GM18508 (cell line): ENCODE data around the gene RYR1.
"Not testable (repeated sequence)": the region's sequence is repeated elsewhere in the genome, so short reads cannot be mapped to it uniquely, and the experiment has no call there.

ENCODE experiments used
- ATAC-seq: cut with Tn5 transposase; IDR thresholded peaks from one replicate; pipeline ENCODE4 v1.9.1; 2021; ENCODE audit warnings: moderate number of reproducible peaks; ENCODE audit not compliant: insufficient read depth, unreplicated experiment

RYR1 gene

GRCh38 chr19:38583985-38584305 lies 150.5 kb downstream of the RYR1 start:
- no peak for ATAC-seq

DNA sequence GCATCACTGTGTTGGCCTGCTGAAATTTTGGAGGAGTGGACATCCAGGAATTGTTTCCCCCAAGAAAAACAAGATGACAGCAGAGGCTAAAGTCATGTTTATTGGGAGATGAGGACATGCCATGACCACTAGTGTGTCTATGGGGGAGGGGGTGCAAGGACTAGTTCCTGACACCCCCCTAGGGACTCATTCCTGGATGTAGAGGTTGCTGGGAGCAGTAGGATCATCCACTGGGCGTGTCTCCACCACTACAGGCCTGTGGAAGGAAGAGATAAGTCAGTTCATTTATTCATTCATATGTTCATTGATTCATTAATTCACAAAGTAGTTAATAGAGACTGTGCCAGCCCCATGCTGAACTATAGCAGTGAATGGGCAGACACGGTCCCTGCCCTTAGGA lies 154.1 kb downstream of the RYR1 start:
- ATAC-seq = no peak

GRCh38 chr19:38588041-38588440 lies 154.6 kb downstream of the RYR1 start:
- no peak for ATAC-seq

GRCh38 chr19:38592940-38593339 lies 159.4 kb downstream of the RYR1 start:
- ATAC-seq = no peak

- no peak for ATAC-seq
These were observed 162.8 kb downstream of the RYR1 start for GRCh38 chr19:38596057-38596981.

GRCh38 chr19:38597075-38597474 lies 163.6 kb downstream of the RYR1 start:
- no peak for ATAC-seq

DNA sequence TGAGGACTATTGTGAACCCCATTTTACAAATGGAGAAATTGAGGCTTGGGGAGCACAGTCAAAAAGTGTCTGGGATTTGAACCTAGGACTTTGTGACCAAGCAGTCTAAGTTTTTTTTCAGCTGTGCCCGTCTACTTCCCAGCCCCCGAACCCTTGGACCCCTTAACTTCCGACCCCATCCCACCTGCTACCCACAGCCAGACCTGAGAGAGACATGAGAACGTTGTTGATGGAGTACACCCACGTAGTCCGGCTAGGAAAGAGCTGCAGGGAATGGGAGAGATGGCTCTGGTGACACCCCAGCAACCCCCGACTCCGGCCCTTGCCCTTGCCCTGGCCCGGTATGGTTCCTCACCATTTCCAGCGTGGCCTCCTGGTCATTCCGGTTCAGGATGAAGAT lies 166.2 kb downstream of the RYR1 start:
- no peak for ATAC-seq

- ATAC-seq = not testable (repeated sequence)
These were observed 169.4 kb downstream of the RYR1 start for GRCh38 chr19:38602856-38603255.

GRCh38 chr19:38606131-38606530 lies 172.6 kb downstream of the RYR1 start:
- no peak for ATAC-seq

- no peak for ATAC-seq
These were observed 180.8 kb downstream of the RYR1 start for GRCh38 chr19:38614289-38614688.

GRCh38 chr19:38615007-38615581 lies 181.6 kb downstream of the RYR1 start:
- ATAC-seq = no peak

- ATAC-seq = no peak
These were observed 182.8 kb downstream of the RYR1 start for GRCh38 chr19:38616265-38616664.

DNA sequence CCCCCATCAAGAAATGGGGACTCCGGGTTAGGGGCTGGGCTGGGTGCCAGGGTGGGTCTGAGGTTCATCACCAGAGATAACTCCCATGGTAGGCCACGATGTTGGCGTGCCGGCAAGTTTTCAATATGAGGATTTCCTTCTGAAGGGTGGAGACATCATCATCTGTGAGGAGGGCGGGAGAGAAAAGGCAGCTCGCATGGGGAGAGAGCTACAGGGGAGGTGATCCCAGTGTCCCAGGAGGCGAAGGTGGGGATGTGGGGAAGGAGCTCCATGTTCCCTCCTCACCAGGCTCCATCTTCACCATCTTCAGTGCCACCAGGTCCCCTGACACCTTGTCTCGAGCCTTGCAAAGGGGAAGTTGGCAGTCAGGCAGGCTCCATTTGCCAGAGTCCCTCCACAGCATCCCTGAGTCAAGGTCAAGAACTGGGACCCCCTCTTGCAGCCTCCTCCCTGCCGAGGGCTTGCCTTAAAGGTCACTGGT lies 183.8 kb downstream of the RYR1 start:
- ATAC-seq = no peak

- ATAC-seq = no peak
These were observed 184.5 kb downstream of the RYR1 start, which contains the start of gene MAP4K1 for GRCh38 chr19:38617764-38618589. Gene MAP4K1, minus strand, starts transcription at chr19:38617953. Its CDS starts 58 bp downstream, at chr19:38617895.

GRCh38 chr19:38618590-38619360 lies 185.3 kb downstream of the RYR1 start, which contains the start of gene EIF3K:
Gene EIF3K, plus strand, starts transcription at chr19:38619188. Its CDS starts 81 bp downstream, at chr19:38619269.
- peak; percentile 30 for ATAC-seq

GRCh38 chr19:38619361-38620174 lies 186.1 kb downstream of the RYR1 start:
- ATAC-seq = no peak

DNA sequence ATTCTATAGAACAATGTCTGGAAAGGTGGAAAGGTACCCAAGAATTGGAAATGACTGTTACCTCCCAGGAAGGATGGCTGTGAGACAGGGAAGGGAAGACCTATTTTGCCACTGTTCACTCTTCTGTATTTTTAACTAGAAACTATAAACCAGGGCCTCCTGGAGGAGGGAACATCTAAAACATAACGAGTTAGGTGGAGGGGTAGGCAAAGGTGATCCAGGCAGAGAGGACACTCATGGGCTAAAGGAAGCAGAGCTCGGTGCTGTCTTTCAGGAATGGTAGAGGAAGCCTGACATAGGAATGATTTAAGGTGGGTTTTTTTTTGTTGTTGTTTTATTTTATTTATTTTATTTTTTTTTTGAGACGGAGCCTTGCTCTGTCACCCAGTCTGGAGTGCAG lies 191.3 kb downstream of the RYR1 start:
- no peak for ATAC-seq

DNA sequence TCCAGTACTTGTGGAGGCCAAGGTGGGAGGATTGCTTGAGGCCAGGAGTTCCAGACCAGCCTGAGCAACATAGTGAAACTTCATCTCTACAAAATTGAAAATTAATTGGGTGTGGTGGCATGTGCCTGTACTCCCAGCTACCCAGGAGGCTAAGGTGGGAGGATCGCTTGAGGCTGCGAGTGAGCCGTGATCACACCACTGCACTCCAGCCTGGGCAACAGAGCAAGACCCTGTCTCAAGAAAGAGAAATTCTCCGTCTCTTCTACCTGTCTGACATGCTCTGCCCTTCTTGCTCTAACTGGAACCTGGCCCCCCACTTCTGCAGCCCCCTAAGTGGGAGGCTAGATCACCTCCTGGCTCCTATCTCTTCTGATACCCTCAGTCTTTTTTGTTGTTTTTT lies 192.9 kb downstream of the RYR1 start:
- ATAC-seq = no peak

- no peak for ATAC-seq
These were observed 196.1 kb downstream of the RYR1 start for GRCh38 chr19:38629568-38629967.
